Activated CD8-positive, alpha-beta memory T cell treated with anti-CD3 and anti-CD28 coated beads for 48 hours (primary cell): ENCODE measurements around the gene HS3ST5.
"Not testable (repeated sequence)": the region's sequence is repeated elsewhere in the genome, so short reads cannot be mapped to it uniquely, and the experiment has no call there.

Experiments
- DNase-seq, 3 experiments: peaks; one replicate each; pipeline ENCODE4 v3.0.0-alpha.2; 2020; ENCODE audit warnings: low read depth in 2 of 3, low spot score in 2 of 3

HS3ST5 gene

GRCh38 chr6:114158411-114158810, 184.4 kb downstream of the HS3ST5 start:
- DNase-seq = no peak

- no peak for DNase-seq
Measured at GRCh38 chr6:114157848-114158247, 185.0 kb downstream of the HS3ST5 start.

GRCh38 chr6:114155763-114156162, 187.1 kb downstream of the HS3ST5 start:
- no peak for DNase-seq

GRCh38 chr6:114154812-114155211, 188.0 kb downstream of the HS3ST5 start:
- no peak for DNase-seq

GRCh38 chr6:114153448-114153847, 189.4 kb downstream of the HS3ST5 start:
- no peak for DNase-seq

GRCh38 chr6:114151064-114151690, 191.6 kb downstream of the HS3ST5 start:
- no peak for DNase-seq

- not testable (repeated sequence) for DNase-seq
Measured at GRCh38 chr6:114149182-114149581, 193.6 kb downstream of the HS3ST5 start.

GRCh38 chr6:114144887-114145851, 197.7 kb downstream of the HS3ST5 start:
- DNase-seq = no peak

GRCh38 chr6:114142258-114142657, 200.6 kb downstream of the HS3ST5 start:
- no peak for DNase-seq

- no peak for DNase-seq
Measured at GRCh38 chr6:114140416-114140815, 202.4 kb downstream of the HS3ST5 start.

- no peak for DNase-seq
Measured at GRCh38 chr6:114138577-114139248, 204.1 kb downstream of the HS3ST5 start.

- DNase-seq = no peak
Measured at GRCh38 chr6:114135363-114135971, 207.4 kb downstream of the HS3ST5 start.

GRCh38 chr6:114133816-114134215, 209.0 kb downstream of the HS3ST5 start:
- no peak for DNase-seq

- DNase-seq = no peak
Measured at GRCh38 chr6:114131945-114132344, 210.9 kb downstream of the HS3ST5 start.

GRCh38 chr6:114125576-114125975, 217.2 kb downstream of the HS3ST5 start:
- no peak for DNase-seq

- DNase-seq = no peak
Measured at GRCh38 chr6:114121913-114122662, 220.7 kb downstream of the HS3ST5 start.

- DNase-seq = no peak
Measured at GRCh38 chr6:114119056-114119455, 223.8 kb downstream of the HS3ST5 start.

- DNase-seq = no peak
Measured at GRCh38 chr6:114115652-114116051, 227.2 kb downstream of the HS3ST5 start.

GRCh38 chr6:114108119-114109002, 234.5 kb downstream of the HS3ST5 start:
- DNase-seq = peak in 1 of 3 experiments; percentile 4

- DNase-seq = no peak
Measured at GRCh38 chr6:114106020-114106419, 236.8 kb downstream of the HS3ST5 start.
